Measurements from ENCODE around the gene RMDN3.
A peak's percentile ranks its signal among the peaks of the same experiment; 100 is the strongest.

The RMDN3 gene

DNA sequence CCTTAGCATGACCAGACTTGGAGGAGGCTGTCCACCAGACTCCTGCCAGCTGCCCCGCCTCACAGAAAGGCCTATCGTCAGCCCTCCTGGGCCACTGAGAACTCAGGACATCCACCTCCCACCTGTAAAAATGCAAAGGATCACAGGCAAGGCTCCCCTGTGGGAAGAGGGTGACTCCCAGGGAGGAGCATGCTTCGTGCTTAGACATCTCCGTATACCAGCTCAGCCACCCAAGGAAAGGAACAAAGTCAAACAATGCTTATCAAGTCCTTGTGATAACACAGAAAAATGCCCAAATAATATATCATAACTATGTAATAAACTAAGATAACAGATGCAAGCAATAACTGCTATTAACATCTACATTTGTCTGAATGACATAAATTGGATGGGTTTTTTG is 4.2 kb downstream of the RMDN3 start:
- DNase-seq (ENCODE audit: extremely low read depth in 1 of 2, low read depth in 1 of 2): no peak

DNA sequence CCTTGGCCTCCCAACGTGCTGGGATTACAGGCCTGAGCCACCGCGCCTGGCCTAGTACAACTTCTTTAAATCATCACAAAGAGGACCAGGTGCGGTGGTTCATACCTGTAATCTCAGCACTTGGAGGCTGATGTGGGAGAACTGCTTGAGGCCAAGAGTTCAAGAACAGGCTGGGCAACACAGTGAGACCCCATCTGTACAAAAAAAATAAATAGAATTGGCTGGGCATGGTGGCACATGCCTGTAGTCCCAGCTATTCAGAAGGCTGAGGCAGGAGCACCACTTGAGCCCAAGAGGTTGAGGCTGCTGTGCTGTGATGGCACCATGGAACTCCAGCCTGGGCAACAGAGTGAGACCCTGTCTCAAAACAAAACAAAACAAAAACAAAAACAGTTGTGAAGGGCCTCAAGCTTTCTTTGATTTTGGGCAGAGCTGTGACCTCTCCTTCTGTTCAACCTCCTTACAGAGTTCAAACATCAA is 5.9 kb downstream of the RMDN3 start:
- DNase-seq (ENCODE audit: extremely low read depth in 1 of 2, low read depth in 1 of 2): no peak

GRCh38 chr15:40747685-40748631 is 7.1 kb downstream of the RMDN3 start:
- DNase-seq (ENCODE audit: extremely low read depth in 1 of 2, low read depth in 1 of 2): no peak

DNA sequence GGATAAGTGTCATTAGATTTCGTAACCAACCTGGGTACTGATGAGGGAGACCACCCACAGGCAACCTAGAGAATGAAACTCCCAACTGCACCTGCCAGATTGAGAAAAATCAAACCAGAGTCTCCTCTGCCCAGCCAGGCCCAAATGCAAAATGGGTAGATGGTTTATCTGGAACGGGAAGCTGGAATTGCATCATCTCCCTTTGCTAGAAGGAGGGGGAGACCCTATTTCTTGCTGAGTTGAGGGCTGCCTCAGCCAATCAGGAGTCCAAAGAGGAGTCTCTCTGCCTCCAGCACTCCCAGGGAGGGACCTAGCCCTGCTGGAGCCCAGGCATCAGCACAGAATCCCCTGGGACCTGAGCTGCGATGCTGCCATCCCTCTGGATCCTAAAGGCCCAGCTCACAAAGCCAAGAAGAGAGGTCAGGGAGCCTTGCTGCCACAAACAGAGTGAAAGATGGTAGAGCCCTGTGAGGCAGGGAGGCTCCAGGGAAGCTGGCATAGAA is 8.1 kb downstream of the RMDN3 start:
- DNase-seq (ENCODE audit: extremely low read depth in 1 of 2, low read depth in 1 of 2): no peak

DNA sequence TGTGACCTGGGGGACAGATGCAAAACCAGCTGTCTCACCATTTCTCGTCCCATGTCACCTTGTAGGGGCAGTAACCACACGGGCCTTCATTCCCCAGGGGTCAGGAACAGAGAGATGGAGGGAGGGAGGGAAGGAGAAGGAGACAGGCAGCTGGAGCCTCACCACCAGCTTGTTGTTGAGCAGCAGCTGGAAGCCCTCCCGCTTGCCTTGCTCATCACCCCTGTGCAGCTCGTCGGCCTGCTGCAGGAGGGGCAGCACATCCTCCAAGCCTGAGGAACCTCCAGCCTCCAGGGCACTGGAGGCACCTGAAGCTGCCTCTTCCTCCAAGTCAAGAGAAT is 10.3 kb downstream of the RMDN3 start:
- no peak for DNase-seq (ENCODE audit: extremely low read depth in 1 of 2, low read depth in 1 of 2)

GRCh38 chr15:40743921-40744814 is 10.9 kb downstream of the RMDN3 start:
- peak; percentile 49 to 77 for DNase-seq (ENCODE audit: extremely low read depth in 1 of 2, low read depth in 1 of 2)

- DNase-seq (ENCODE audit: extremely low read depth in 1 of 2, low read depth in 1 of 2): no peak
Measured at GRCh38 chr15:40743485-40743901, 11.6 kb downstream of the RMDN3 start.

GRCh38 chr15:40739854-40740253 is 15.2 kb downstream of the RMDN3 start:
- DNase-seq (ENCODE audit: extremely low read depth in 1 of 2, low read depth in 1 of 2): no peak

GRCh38 chr15:40739047-40739446 is 16.0 kb downstream of the RMDN3 start:
- no peak for DNase-seq (ENCODE audit: extremely low read depth in 1 of 2, low read depth in 1 of 2)

DNA sequence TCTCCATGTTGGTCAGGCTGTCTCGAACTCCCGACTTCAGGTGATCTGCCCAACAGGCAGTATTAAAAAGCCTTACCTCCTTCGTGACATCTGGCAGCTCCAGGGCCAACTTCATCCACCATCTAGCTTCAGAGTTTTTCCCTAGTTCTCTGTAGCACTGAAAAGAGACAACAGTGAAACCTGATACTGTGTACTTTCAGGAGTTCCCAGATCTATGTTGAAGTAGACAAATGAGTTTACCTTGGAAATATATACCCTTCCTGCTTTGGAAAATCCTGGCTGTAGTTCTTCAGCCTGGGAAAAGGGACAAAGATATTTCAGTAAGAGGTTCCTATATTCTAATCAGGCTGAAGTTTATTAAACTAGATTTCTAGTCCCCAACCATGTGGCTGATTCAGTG is 18.0 kb downstream of the RMDN3 start:
- DNase-seq (ENCODE audit: extremely low read depth in 1 of 2, low read depth in 1 of 2): no peak

GRCh38 chr15:40736575-40736974 is 18.5 kb downstream of the RMDN3 start:
- DNase-seq (ENCODE audit: extremely low read depth in 1 of 2, low read depth in 1 of 2): no peak

- no peak for DNase-seq (ENCODE audit: extremely low read depth in 1 of 2, low read depth in 1 of 2)
Measured at GRCh38 chr15:40731034-40731433, 24.0 kb downstream of the RMDN3 start.

GRCh38 chr15:40723919-40724318 is 31.1 kb downstream of the RMDN3 start:
- no peak for DNase-seq (ENCODE audit: extremely low read depth in 1 of 2, low read depth in 1 of 2)

DNA sequence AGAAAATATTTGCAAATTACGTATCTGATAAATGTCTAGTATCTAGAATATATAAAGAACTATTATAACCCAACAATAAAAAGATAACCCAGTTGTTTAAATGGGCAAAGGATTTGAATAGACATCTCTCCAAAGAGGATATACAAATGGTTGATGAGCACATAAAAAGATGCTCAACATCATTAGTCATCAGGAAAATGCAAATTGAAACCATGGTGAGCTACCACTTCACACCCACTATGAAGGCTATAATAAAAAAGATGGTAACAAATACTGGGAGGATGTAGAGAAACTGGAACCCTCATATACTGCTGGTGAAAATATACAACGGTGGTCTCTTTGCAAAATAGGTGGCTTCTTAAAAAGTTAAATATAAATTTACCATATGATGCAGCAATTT is 32.1 kb downstream of the RMDN3 start:
- DNase-seq (ENCODE audit: extremely low read depth in 1 of 2, low read depth in 1 of 2): no peak

GRCh38 chr15:40722354-40722753 is 32.7 kb downstream of the RMDN3 start:
- DNase-seq (ENCODE audit: extremely low read depth in 1 of 2, low read depth in 1 of 2): no peak

GRCh38 chr15:40721701-40722100 is 33.4 kb downstream of the RMDN3 start:
- no peak for DNase-seq (ENCODE audit: extremely low read depth in 1 of 2, low read depth in 1 of 2)

GRCh38 chr15:40716165-40716564 is 38.9 kb downstream of the RMDN3 start:
- DNase-seq (ENCODE audit: extremely low read depth in 1 of 2, low read depth in 1 of 2): no peak

GRCh38 chr15:40714144-40714543 is 40.9 kb downstream of the RMDN3 start:
- no peak for DNase-seq (ENCODE audit: extremely low read depth in 1 of 2, low read depth in 1 of 2)

GRCh38 chr15:40706121-40706520 is 48.9 kb downstream of the RMDN3 start:
- DNase-seq (ENCODE audit: extremely low read depth in 1 of 2, low read depth in 1 of 2): no peak

DNA sequence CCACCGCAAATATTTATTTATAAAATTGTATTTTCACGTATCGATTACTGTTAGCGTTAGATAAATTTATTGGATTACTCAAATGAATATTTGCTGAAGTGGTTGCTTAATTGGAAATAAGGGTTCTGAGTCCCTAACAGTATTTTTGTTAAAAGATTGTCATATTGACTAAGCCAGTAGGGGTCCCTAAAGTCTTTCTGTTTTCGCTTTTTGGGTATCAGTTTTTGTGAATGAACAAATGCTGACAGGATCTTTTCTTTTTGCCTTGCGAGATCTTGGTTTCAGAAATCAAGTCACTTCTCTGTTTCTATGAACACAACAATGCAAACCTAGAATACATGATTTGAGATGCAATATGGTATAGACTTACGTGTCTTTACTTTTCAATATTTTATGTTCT is 53.0 kb downstream of the RMDN3 start:
- no peak for DNase-seq (ENCODE audit: extremely low read depth in 1 of 2, low read depth in 1 of 2)

GRCh38 chr15:40697916-40698315 is 57.1 kb downstream of the RMDN3 start:
- no peak for DNase-seq (ENCODE audit: extremely low read depth in 1 of 2, low read depth in 1 of 2)
